ENCODE results near the gene RHOA. TPM values are rescaled to one million over a fixed set of nuclear protein-coding genes. Genes with fewer than 3 reads are reported as not detected.
"Not testable (repeated sequence)": the region's sequence is repeated elsewhere in the genome, so short reads cannot be mapped to it uniquely, and the experiment has no call there.

RHOA gene
- total and polyA plus RNA-seq, 2 experiments from 2014 or later: 781 to 996 TPM

- H3K9me3 ChIP-seq (ENCODE audit: low read depth): no peaks in the 10 kb centered on the region
- peaks cover 56% of the 10 kb centered on the region for H3F3A ChIP-seq (ENCODE audit: insufficient read depth)
- TF ChIP-seq EZH2 (IDR thresholded peaks at IDR 0.05; ENCODE audit: insufficient read depth, poor library complexity, severe bottlenecking) (no peak), EZH2phosphoT487 (IDR thresholded peaks at IDR 0.05; ENCODE audit: insufficient read depth, low read depth) (no peak)
- H3K9ac ChIP-seq: no peak overlapping the region; the same call in 1 of the 2 replicates
- peaks cover 38% of the 10 kb centered on the region for H3K4me1 ChIP-seq (ENCODE audit: insufficient read depth)
- H3K27me3 ChIP-seq (replicated peaks; ENCODE audit: insufficient read depth): no peaks in the 10 kb centered on the region
- no peak for DNase-seq
- H3K79me2 ChIP-seq (ENCODE audit: insufficient read depth): peaks cover 99% of the 10 kb centered on the region
- H2AFZ ChIP-seq: no peak overlapping the region
- 52 to 55% methylated on average over 17 of the region's 17 CpGs for WGBS, 2 experiments (ENCODE audit: low coverage in 1 of 2, low lambda C conversion rate in 2 of 2, missing lambda C conversion rate in 2 of 2)
- no peaks in the 10 kb centered on the region for H3K9me2 ChIP-seq (ENCODE audit: insufficient read depth)
- H3K4me2 ChIP-seq (ENCODE audit: unreplicated experiment): peak overlapping the region; percentile 58
- H3K36me3 ChIP-seq (ENCODE audit: low read depth): 0 out of 2 replicates have a peak, but pooled peaks cover 3% of the 10 kb centered on the region
- H3K27ac ChIP-seq: peak overlapping the region; percentile 53
- H3K4me3 ChIP-seq: peak overlapping the region; percentile 37; the same call in 1 of the 2 replicates
- in situ Hi-C loops (cut with MboI): no loop called here
- peaks cover 50% of the 10 kb centered on the region for H4K20me1 ChIP-seq (ENCODE audit: insufficient read depth)
These were observed 4.9 kb downstream of the RHOA start for GRCh38 chr3:49406571-49407565.

- in situ Hi-C loops (cut with MboI): not testable (repeated sequence)
These were observed 6.2 kb downstream of the RHOA start for GRCh38 chr3:49405570-49405969.

GRCh38 chr3:49403891-49404290 lies 7.9 kb downstream of the RHOA start:
- Histone ChIP-seq H3K9me2 (ENCODE audit: insufficient read depth) (no peaks in the 10 kb centered on the region), H3K4me2 (ENCODE audit: unreplicated experiment) (no peak overlapping the region), H3K9me3 (ENCODE audit: low read depth) (no peaks in the 10 kb centered on the region), H3K4me3 (no peak overlapping the region), H3K79me2 (ENCODE audit: insufficient read depth) (peaks cover 100% of the 10 kb centered on the region), H2AFZ (no peak overlapping the region), H3K36me3 (ENCODE audit: low read depth) (0 out of 2 replicates have a peak, but pooled peaks cover 3% of the 10 kb centered on the region), H3F3A (ENCODE audit: insufficient read depth) (peaks cover 59% of the 10 kb centered on the region), H3K4me1 (ENCODE audit: insufficient read depth) (peaks cover 26% of the 10 kb centered on the region), H3K9ac (no peak overlapping the region), H4K20me1 (ENCODE audit: insufficient read depth) (peaks cover 53% of the 10 kb centered on the region), H3K27ac (no peak overlapping the region), H3K27me3 (replicated peaks; ENCODE audit: insufficient read depth) (no peaks in the 10 kb centered on the region)
- DNase-seq: no peak
- in situ Hi-C loops (cut with MboI): no loop called here
- WGBS, 2 experiments (ENCODE audit: low coverage in 1 of 2, low lambda C conversion rate in 2 of 2, missing lambda C conversion rate in 2 of 2): 96 to 99% methylated on average over 5 of the region's 5 CpGs
- TF ChIP-seq EZH2phosphoT487 (IDR thresholded peaks at IDR 0.05; ENCODE audit: insufficient read depth, low read depth) (no peak), EZH2 (IDR thresholded peaks at IDR 0.05; ENCODE audit: insufficient read depth, poor library complexity, severe bottlenecking) (no peak)

More at GRCh38 chr3:49405570-49405969, 6.2 kb downstream of the RHOA start:
- H3K36me3 ChIP-seq (ENCODE audit: low read depth); H3K9me3 ChIP-seq (ENCODE audit: low read depth); H3K9me2 ChIP-seq (ENCODE audit: insufficient read depth); H2AFZ ChIP-seq; H3K27me3 ChIP-seq (replicated peaks; ENCODE audit: insufficient read depth): not testable (repeated sequence)
- Histone ChIP-seq H3K27ac (peak overlapping the region; percentile 53), H3K4me1 (ENCODE audit: insufficient read depth) (peaks cover 38% of the 10 kb centered on the region), H4K20me1 (ENCODE audit: insufficient read depth) (peaks cover 55% of the 10 kb centered on the region), H3K79me2 (ENCODE audit: insufficient read depth) (peaks cover 100% of the 10 kb centered on the region), H3K4me2 (ENCODE audit: unreplicated experiment) (peak overlapping the region; percentile 58), H3F3A (ENCODE audit: insufficient read depth) (peaks cover 58% of the 10 kb centered on the region), H3K4me3 (peak overlapping the region; percentile 37), H3K9ac (peak overlapping the region; percentile 40)
- DNase-seq: peak; percentile 36
- 23% methylated on average over 9 of the region's 9 CpGs for WGBS, 2 experiments (ENCODE audit: low coverage in 1 of 2, low lambda C conversion rate in 2 of 2, missing lambda C conversion rate in 2 of 2)

- H2AFZ ChIP-seq: no peak overlapping the region
- H3K9me2 ChIP-seq (ENCODE audit: insufficient read depth): no peaks in the 10 kb centered on the region
- H3F3A ChIP-seq (ENCODE audit: insufficient read depth): peaks cover 61% of the 10 kb centered on the region
- no peak for TF ChIP-seq EZH2 (IDR thresholded peaks at IDR 0.05; ENCODE audit: insufficient read depth, poor library complexity, severe bottlenecking)
- TF ChIP-seq EZH2phosphoT487 (IDR thresholded peaks at IDR 0.05; ENCODE audit: insufficient read depth, low read depth): no peak
- no peak overlapping the region for H3K4me2 ChIP-seq (ENCODE audit: unreplicated experiment)
- H3K27me3 ChIP-seq (replicated peaks; ENCODE audit: insufficient read depth): no peaks in the 10 kb centered on the region
- DNase-seq: no peak
- no peak overlapping the region for H3K9ac ChIP-seq
- 95 to 98% methylated on average over 2 of the region's 2 CpGs for WGBS, 2 experiments (ENCODE audit: low coverage in 1 of 2, low lambda C conversion rate in 2 of 2, missing lambda C conversion rate in 2 of 2)
- in situ Hi-C loops (cut with MboI): no loop called here
- H4K20me1 ChIP-seq (ENCODE audit: insufficient read depth): peaks cover 57% of the 10 kb centered on the region
- no peak overlapping the region for H3K27ac ChIP-seq
- H3K36me3 ChIP-seq (ENCODE audit: low read depth): peaks cover 3% of the 10 kb centered on the region; the same call in 1 of the 2 replicates
- H3K4me3 ChIP-seq: no peak overlapping the region
- H3K4me1 ChIP-seq (ENCODE audit: insufficient read depth): peaks cover 14% of the 10 kb centered on the region
- H3K79me2 ChIP-seq (ENCODE audit: insufficient read depth): peaks cover 100% of the 10 kb centered on the region
- no peaks in the 10 kb centered on the region for H3K9me3 ChIP-seq (ENCODE audit: low read depth)
These were observed 10.0 kb downstream of the RHOA start for GRCh38 chr3:49401766-49402165.
